ENCODE data around the gene AMH.
A peak's percentile ranks its signal among the peaks of the same experiment; 100 is the strongest.
"Not testable (repeated sequence)": the region's sequence is repeated elsewhere in the genome, so short reads cannot be mapped to it uniquely, and the experiment has no call there.

Gene AMH

GRCh38 chr19:2270423-2271233 is 21.5 kb downstream of the AMH start:
- peak; percentile 54 for DNase-seq (ENCODE audit: low spot score)

DNA sequence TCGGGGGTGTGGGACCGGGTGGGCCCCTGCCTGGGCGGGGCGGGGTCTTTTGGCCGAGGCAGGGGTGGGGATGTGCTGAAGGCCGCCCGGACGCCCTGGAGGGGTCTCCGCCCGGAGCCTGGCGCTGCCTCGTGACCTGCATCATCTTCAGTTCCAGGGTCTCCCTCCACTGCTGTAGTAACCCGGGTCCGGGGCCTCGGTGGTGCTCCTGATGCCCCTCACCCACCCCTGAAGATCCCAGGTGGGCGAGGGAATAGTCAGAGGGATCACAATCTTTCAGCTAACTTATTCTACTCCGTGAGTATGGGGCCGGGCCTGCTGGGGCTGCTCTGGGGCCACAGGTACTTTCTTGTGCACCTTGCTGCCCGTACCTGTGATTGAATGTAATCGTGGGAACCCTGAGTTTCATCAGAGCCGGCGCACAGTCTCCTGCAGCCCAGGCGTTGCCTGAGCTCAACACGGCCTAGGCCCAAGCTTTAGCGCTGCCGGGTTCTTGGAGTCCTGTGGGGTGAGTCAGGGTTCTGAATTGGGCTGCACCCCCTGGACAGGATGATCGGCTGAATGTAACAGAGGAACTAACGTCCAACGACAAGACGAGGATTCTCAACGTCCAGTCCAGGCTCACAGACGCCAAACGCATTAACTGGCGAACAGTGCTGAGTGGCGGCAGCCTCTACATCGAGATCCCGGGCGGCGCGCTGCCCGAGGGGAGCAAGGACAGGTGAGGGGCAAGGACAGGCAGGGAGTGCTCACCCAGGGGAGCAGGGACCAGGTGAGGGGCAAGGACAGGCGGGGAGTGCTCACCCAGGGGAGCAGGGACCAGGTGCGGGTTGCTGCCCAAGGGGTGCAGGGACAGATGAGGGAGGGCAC is 22.3 kb downstream of the AMH start:
- no peak for DNase-seq (ENCODE audit: low spot score)

DNA sequence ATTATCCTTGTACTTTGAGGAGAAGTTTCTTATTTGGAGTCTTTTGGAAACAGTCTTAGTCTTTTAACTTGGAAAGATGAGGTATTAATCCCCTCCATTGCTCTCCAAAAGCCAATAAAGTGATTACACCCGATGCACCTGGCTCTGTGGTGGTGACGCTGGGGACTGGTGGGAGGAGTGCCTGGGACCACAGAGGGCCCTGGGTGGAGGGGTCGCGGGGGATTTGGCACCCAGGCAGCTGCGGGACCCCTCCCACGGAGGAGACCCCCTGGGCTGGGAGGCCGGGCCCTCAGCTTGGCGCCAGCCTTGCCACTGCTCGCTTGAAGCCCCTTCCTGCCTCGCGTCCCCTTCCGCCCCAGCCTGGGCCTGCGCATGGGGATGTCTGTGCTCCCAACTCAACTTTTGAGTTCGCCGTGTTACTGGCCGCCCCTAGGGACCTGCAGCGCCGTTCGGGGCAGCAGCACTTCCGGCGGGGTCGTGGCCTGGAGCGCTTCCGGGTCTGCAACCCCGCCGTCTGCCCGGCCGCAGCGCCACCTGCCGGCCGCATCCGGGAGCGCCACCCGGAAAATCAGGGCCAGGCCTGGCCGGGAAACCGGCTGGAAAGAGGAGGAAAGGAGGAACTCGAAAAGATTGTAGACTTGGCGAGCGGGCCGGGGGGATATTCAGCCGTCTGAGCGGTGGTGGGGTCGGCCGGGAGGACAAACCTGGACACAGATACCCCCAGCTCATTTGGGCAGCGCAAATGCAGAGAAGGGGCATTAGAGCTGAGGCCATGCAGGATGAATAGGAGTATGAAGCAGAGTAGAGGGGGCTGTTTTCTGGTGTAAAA is 24.4 kb downstream of the AMH start:
- peak; percentile 61 for DNase-seq (ENCODE audit: low spot score)

- no peak for DNase-seq (ENCODE audit: low spot score)
These were observed 25.1 kb downstream of the AMH start for GRCh38 chr19:2274185-2274711.

- peak; percentile 48 for DNase-seq (ENCODE audit: low spot score)
These were observed 25.9 kb downstream of the AMH start for GRCh38 chr19:2274931-2275535.

DNA sequence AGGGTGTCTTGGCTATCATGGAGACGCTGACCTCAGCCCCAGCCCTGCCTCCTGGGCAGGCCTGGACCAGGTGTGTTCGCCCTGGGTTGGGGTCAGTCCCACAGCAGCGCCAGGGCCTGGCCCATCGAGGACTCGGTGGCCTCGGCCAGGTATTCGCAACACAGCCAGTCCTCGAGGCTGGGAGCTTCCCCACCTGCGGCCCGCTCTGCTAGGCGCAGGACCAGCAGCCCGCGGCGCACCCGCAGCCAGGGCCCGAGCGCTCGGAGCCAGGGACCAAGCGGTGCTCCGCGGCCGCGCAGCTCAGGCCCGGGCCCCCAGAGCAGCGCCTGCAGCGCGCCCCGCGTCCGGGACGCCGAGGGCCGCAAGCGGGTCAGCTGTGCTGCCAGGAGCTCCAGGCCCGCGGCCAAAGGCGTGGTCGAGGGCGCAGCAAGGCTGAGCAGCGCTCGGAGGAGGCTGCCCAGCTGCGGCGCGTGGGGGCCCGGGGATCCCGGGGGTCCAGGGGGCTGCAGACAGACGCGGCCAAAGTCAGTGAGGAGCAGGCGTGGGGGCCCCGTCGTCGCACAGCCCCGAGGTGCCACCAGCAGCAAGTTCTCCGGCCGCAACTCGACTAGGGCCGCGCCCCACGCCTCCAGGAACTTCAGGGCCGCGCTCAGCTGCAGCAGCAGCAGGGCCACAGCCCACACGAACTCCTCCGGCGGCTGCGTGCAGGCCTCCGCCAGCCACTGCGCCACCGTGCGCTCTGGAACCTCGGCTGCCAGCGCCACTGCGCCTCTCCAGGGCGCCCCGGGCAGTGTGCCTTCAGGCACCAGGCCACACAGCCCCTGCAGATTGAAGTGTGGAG is 26.7 kb downstream of the AMH start:
- no peak for DNase-seq (ENCODE audit: low spot score)

DNA sequence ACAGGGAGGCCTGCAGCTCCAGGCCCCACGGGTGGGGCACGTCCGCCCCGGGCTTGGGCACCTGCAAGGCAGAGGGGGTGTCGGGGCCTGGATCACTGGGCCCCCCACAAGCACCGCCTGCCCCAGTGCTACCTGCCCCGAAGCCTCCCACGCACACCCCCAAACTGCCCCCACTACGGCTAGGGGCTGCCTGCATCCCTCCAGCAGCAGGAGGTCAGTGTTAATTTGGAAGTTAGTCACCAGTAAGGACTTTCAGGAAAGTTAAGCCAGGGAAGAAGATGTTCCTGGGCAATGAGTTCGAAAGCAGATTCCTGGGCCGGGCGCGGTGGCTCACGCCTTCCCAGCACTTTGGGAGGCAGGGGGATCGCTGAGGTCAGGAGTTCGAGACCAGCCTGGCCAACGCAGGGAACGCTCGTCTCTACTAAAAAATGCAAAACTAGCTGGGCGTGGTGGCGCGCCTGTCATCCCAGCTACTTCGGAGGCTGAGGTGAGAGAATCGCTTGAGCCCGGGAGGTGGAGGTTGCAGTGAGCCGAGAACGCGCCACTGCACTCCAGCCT is 27.4 kb downstream of the AMH start:
- no peak for DNase-seq (ENCODE audit: low spot score)

- no peak for DNase-seq (ENCODE audit: low spot score)
These were observed 28.0 kb downstream of the AMH start for GRCh38 chr19:2277138-2277537.

GRCh38 chr19:2278459-2279158 is 29.5 kb downstream of the AMH start:
- no peak for DNase-seq (ENCODE audit: low spot score)

DNA sequence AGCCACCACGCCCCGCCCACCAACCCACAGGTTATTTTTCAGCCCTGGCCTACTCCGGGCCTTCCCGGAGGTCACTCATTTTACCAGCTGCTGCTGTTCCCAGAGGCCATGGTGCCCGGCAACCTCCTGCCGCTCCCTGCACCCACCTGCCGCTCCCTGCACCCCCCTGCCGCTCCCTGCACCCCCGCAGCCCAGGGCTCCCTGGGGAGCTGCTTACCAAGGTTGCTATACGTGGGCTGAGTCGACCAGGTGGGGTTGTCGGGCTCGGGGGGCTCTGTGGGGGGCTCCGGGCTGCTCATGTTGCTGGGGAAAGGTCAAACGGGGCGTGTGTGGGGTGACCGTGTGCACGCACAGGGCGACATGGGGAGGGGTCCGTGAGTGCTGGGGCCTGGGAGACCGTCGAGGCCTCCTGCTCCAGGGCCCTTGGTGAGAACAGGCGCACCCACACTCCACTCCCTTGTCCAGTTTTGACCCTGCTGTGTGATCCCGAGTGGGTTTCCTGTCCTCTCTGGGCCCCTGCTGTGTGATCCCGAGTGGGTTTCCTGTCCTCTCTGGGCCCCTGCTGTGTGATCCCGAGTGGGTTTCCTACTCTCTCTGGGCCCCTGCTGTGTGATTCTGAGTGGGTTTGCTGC is 31.6 kb downstream of the AMH start:
- DNase-seq (ENCODE audit: low spot score) = no peak

- DNase-seq (ENCODE audit: low spot score) = not testable (repeated sequence)
These were observed 32.3 kb downstream of the AMH start for GRCh38 chr19:2281265-2282061.

- DNase-seq (ENCODE audit: low spot score) = peak; percentile 30
These were observed 33.1 kb downstream of the AMH start, which contains the start of gene PEAK3 for GRCh38 chr19:2282062-2282861. Gene PEAK3 (minus strand): TSS chr19:2282175. CDS start chr19:2280931, 1,244 bp downstream.

DNA sequence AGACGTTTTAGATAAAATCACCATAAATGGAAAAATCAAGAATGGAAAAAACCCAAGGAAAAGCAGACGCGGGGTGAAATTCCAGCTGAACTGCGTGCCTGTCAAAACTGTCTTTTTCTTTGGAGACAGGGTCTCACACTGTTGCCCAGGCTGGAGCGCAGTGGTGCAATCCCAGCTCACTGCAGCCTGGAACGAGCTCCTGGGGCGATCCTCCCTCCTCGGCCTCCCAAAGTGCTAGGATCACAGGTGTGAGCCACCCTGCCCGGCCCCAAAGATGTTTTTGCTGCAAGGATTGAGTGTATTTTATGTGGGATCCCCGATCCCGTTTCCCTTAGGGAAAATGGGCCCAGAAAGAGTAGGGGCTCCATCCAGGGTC is 33.7 kb downstream of the AMH start:
- DNase-seq (ENCODE audit: low spot score) = no peak

DNA sequence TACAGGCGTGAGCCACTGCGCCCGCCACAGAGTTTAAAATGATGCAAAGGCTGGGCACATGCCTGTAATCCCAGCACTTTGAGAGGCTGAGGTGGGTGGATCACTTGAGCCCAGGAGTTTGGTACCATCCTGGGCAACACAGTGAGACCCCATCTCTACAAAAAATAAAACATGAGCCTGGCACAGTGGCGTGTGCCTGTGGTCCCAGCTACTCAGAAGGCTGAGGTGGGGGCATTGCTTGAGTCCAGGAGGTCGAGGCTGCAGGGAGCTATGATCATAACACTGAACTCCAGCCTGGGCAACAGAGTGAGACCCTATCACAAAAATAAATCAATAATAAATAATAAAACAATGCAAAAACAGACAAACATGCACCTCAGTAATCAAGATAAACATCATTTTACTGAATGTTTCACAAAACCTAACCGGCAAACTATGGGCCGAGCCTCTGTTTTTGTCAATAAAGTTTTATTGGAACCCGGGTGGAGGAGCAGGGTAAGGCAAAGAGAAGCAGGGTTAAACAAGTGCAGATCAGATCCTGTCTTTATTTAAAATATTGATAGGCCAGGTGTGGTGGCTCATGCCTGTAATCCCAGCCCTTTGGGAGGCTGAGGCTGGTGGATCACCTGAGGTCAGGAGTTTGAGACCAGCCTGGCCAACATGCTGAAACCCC is 34.8 kb downstream of the AMH start:
- DNase-seq (ENCODE audit: low spot score) = no peak

DNA sequence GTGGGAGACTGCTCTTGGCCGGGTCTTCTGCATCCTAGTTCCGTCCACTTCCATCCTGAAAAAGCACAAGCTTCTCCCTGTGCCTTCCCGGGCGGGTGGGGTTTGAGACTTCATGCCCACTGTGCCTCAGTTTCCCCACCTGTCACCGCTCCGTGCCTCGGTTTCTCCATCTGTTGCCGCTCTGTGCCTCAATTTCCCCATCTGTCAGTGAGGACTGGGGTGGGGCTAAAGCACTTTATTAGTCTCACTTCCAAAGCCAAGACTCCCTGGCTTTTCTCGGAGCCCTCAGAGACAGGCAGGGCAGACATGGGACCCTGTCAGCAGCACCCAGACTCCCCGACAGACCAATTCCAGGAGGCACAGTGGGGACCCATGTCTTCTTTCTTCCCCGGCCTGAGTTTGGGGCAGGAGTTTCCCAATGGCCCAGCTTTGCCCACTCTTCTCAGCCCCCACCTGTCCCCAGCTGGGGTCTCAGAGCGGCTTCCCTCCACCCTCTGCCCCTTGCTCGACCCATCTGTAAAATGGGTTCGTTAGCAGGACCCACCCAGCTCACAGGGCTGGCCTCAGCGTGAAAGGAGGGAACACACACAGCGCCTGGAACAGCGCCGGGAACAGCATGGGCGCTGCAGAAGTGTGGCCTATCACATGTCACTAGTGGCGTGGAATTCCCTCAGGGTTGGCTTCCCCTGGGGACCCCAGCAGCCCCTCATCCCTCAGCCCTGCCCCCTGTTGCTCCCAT is 37.4 kb downstream of the AMH start:
- no peak for DNase-seq (ENCODE audit: low spot score)

All from CD4-positive, alpha-beta T cell treated with Interleukin-6 at 100 ng/mL for 8 hours (primary cell).